ENCODE data around the gene PRDM16. TPM values are rescaled to one million over a fixed set of nuclear protein-coding genes. Genes with fewer than 3 reads are reported as not detected.
A peak's percentile ranks its signal among the peaks of the same experiment; 100 is the strongest.

Gene PRDM16
- total and polyA plus RNA-seq, 2 of the 13 experiments (the other 11 are each of a cell fraction or from before 2014, with no cell fraction given): 0.15 to 0.81 TPM

GRCh38 chr1:3441880-3442279 lies 372.9 kb downstream of the PRDM16 start:
- BruUV-seq (replicated peaks): no TSS peak
- peak overlapping the region; percentile 15 for H3K4me2 ChIP-seq (ENCODE audit: low read depth, low read length)
- TF ChIP-seq PBX2 (CRISPR knock-in tag; IDR thresholded peaks at IDR 0.05) (no peak), LCORL (IDR thresholded peaks at IDR 0.05) (no peak), LCORL (CRISPR knock-in tag; IDR thresholded peaks at IDR 0.05) (0 out of 2 replicates have a peak, but pooled peaks have one; percentile 12), PAXIP1 (CRISPR knock-in tag; conservative IDR thresholded peaks at IDR 0.05) (no peak), ZNF580 (CRISPR knock-in tag; IDR thresholded peaks at IDR 0.05; ENCODE audit: borderline replicate concordance, low read depth) (no peak), ZBTB14 (CRISPR knock-in tag; IDR thresholded peaks at IDR 0.05) (no peak), ATAD3A (CRISPR knock-in tag; IDR thresholded peaks at IDR 0.05) (no peak), SCMH1 (CRISPR knock-in tag; IDR thresholded peaks at IDR 0.05; ENCODE audit: borderline replicate concordance) (no peak), CREM (IDR thresholded peaks at IDR 0.05) (no peak), CREM (CRISPR knock-in tag; IDR thresholded peaks at IDR 0.05) (no peak), NONO (IDR thresholded peaks at IDR 0.05) (no peak), NONO (CRISPR knock-in tag; conservative IDR thresholded peaks at IDR 0.05) (0 out of 2 replicates have a peak, but pooled peaks have one; percentile 39)
- FAIRE-seq (no peak), DNase-seq (ENCODE audit: low spot score) (no peak), ATAC-seq (no peak)
- no peaks in the 10 kb centered on the region for H3K36me3 ChIP-seq (replicated peaks in 1 of 2; ENCODE audit: control insufficient read depth in 1 of 2, insufficient read depth in 2 of 2, low read length in 2 of 2)
- H4K20me1 ChIP-seq (ENCODE audit: insufficient read depth, low read length): no peaks in the 10 kb centered on the region
- H3K9ac ChIP-seq (ENCODE audit: insufficient read depth, low read depth, low read length): no peak overlapping the region
- intact Hi-C loops (cut with micrococcal nuclease; ENCODE audit: unreplicated experiment) (no loop called here), in situ Hi-C loops (cut with HindIII; ENCODE audit: extremely low pct_ligation_motif_present, low pct_unique_long_range_greater_than_20kb) (loop anchor here (5.0 kb wide), 1 partner anchor 40 kb away; no protein-coding TSS in a partner anchor)
- 81% methylated on average over 7 of the region's 8 CpGs for WGBS (ENCODE audit: low lambda C conversion rate)
- H3K79me2 ChIP-seq (ENCODE audit: insufficient read depth, low read length): no peaks in the 10 kb centered on the region
- peaks cover 0 to 9% of the 10 kb centered on the region in 2 experiments; a peak in 2 of 5 replicates for H3K27me3 ChIP-seq (ENCODE audit: control insufficient read depth in 1 of 2, insufficient read depth in 2 of 2, low read length in 2 of 2)
- H3K4me3 ChIP-seq (replicated peaks in 1 of 3; ENCODE audit: insufficient read depth in 1 of 3, low read depth in 2 of 3, low read length in 3 of 3): no peak overlapping the region
- H2AFZ ChIP-seq (ENCODE audit: low read length): no peak overlapping the region
- ChIA-PET CTCF (ENCODE audit: low intra/inter-chr PET ratio, low total read pairs) (no interaction called here), POLR2A (interaction anchor here (1.0 kb wide), 1 partner anchor 11 kb away, joined by 4 read pairs; no protein-coding TSS in a partner anchor)
- H3K27ac ChIP-seq (ENCODE audit: extremely low read length, insufficient read depth, low read length): no peak overlapping the region
- peaks cover 65% of the 10 kb centered on the region for H3K4me1 ChIP-seq (ENCODE audit: insufficient read depth, low read length)
- H3K9me3 ChIP-seq (ENCODE audit: low read length): no peaks in the 10 kb centered on the region
